Astrocyte (in vitro differentiated cells and primary cell): ENCODE measurements around the gene MCMBP. TPM values are rescaled to one million over a fixed set of nuclear protein-coding genes. Genes with fewer than 3 reads are reported as not detected.
"Not testable (repeated sequence)": the region's sequence is repeated elsewhere in the genome, so short reads cannot be mapped to it uniquely, and the experiment has no call there.

ENCODE experiments used
- DNase-seq: peaks from one replicate; pipeline ENCODE4 v3.0.0-alpha.2; 2010; ENCODE audit warnings: low read depth
- FAIRE-seq: peaks from 2 replicates; lab custom pipeline; 2011; peaks lifted over from hg19 to GRCh38; lab: Jason Lieb, UNC
- H2AFZ ChIP-seq: 2 replicates; pipeline ENCODE4 v1.6.0; 2012; ENCODE audit warnings: low read depth, low read length, inconsistent platforms
- H3K27ac ChIP-seq: 2 replicates; pipeline ENCODE4 v1.5.1; 2011; ENCODE audit warnings: low read depth, low read length, inconsistent platforms
- H3K27me3 ChIP-seq: 2 replicates; pipeline ENCODE4 v1.6.0; 2011; ENCODE audit warnings: low read length, inconsistent platforms; ENCODE audit not compliant: insufficient read depth
- H3K36me3 ChIP-seq: 2 replicates; pipeline ENCODE4 v1.5.1; 2011; ENCODE audit warnings: low read length, inconsistent platforms; ENCODE audit not compliant: insufficient read depth
- H3K4me1 ChIP-seq: 2 replicates; pipeline ENCODE4 v1.5.1; 2011; ENCODE audit warnings: low read length, inconsistent platforms; ENCODE audit not compliant: insufficient read depth
- H3K4me2 ChIP-seq: 2 replicates; pipeline ENCODE4 v1.6.0; 2012; ENCODE audit warnings: low read length, inconsistent platforms
- H3K4me3 ChIP-seq: 2 replicates; pipeline ENCODE4 v1.5.1; 2011; ENCODE audit warnings: low read depth, mild to moderate bottlenecking, low read length, inconsistent platforms; ENCODE audit not compliant: insufficient read depth
- H3K79me2 ChIP-seq: 2 replicates; pipeline ENCODE4 v1.6.0; 2012; ENCODE audit warnings: mild to moderate bottlenecking, low read length, inconsistent platforms; ENCODE audit not compliant: insufficient read depth
- H3K9ac ChIP-seq: 2 replicates; pipeline ENCODE4 v1.6.0; 2012; ENCODE audit warnings: mild to moderate bottlenecking, low read length, inconsistent platforms
- H3K9me3 ChIP-seq: 2 replicates; pipeline ENCODE4 v1.5.1; 2012; ENCODE audit warnings: low read depth, mild to moderate bottlenecking, low read length, inconsistent platforms; ENCODE audit not compliant: insufficient read depth
- H4K20me1 ChIP-seq: 2 replicates; pipeline ENCODE4 v1.6.0; 2012; ENCODE audit warnings: low read length, inconsistent platforms; ENCODE audit not compliant: insufficient read depth
- H3K27ac Mint-ChIP-seq: one replicate; pipeline ENCODE4 v1.8.0; 2021; ENCODE audit warnings: mild to moderate bottlenecking, mixed read lengths; ENCODE audit not compliant: unreplicated experiment
- H3K27me3 Mint-ChIP-seq: one replicate; pipeline ENCODE4 v1.8.0; 2021; ENCODE audit warnings: low read depth, mixed read lengths; ENCODE audit not compliant: unreplicated experiment
- H3K36me3 Mint-ChIP-seq: one replicate; pipeline ENCODE4 v1.8.0; 2021; ENCODE audit warnings: low read depth, mixed read lengths; ENCODE audit not compliant: unreplicated experiment
- H3K4me1 Mint-ChIP-seq: one replicate; pipeline ENCODE4 v1.8.0; 2021; ENCODE audit warnings: low read depth, mixed read lengths; ENCODE audit not compliant: unreplicated experiment
- H3K4me3 Mint-ChIP-seq: one replicate; pipeline ENCODE4 v1.8.0; 2021; ENCODE audit warnings: mild to moderate bottlenecking, moderate library complexity, mixed read lengths; ENCODE audit not compliant: unreplicated experiment
- H3K9me3 Mint-ChIP-seq: one replicate; pipeline ENCODE4 v1.8.0; 2021; ENCODE audit warnings: mild to moderate bottlenecking, mixed read lengths; ENCODE audit not compliant: unreplicated experiment
- CTCF ChIP-seq: IDR thresholded peaks from 2 replicates; pipeline ENCODE4 v1.5.1; 2011; ENCODE audit warnings: low read depth, mild to moderate bottlenecking, inconsistent platforms, low read length, moderate library complexity; ENCODE audit not compliant: insufficient read depth
- EZH2 ChIP-seq: IDR thresholded peaks from 2 replicates; pipeline ENCODE4 v1.6.1; 2012; ENCODE audit warnings: mild to moderate bottlenecking, low read length, inconsistent platforms; ENCODE audit not compliant: insufficient read depth
- total RNA-seq: library from RNA; stranded (reverse); gene quantifications from 2 replicates; pipeline ENCODE4 v1.2.1, GENCODE V29; 2021

The MCMBP gene
- total RNA-seq, 1 donor from 2014 or later = 40.9 TPM

DNA sequence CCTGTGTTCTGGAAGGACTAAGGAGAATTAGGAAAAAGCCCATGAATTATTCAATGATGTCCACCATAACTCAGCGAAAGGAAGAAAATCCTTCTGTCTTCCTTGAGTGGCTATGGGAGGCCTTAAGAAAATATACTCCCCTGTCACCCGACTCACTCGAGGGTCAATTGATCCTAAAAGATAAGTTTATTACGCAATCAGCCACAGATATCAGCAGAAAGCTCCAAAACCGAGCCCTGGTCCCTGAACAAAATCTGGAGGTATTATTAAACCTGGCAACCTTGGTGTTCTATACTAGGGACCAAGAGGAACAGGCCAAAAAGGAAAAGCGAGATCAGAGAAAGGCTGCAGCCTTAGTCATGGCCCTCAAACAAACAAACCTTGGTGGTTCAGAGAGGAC is 13.4 kb upstream of the MCMBP start:
- H3K4me1 Mint-ChIP-seq, DNase-seq, H3K27ac Mint-ChIP-seq, H4K20me1 ChIP-seq, H3K4me3 Mint-ChIP-seq, FAIRE-seq, H3K36me3 ChIP-seq, H3K27me3 Mint-ChIP-seq, H3K27ac ChIP-seq, H3K27me3 ChIP-seq, H3K79me2 ChIP-seq, H3K9me3 Mint-ChIP-seq, H3K9ac ChIP-seq, H3K4me1 ChIP-seq, H3K9me3 ChIP-seq, H3K4me2 ChIP-seq, H3K4me3 ChIP-seq, H2AFZ ChIP-seq: not testable (repeated sequence)
- H3K36me3 Mint-ChIP-seq = peaks cover 12% of the 10 kb centered on the region

DNA sequence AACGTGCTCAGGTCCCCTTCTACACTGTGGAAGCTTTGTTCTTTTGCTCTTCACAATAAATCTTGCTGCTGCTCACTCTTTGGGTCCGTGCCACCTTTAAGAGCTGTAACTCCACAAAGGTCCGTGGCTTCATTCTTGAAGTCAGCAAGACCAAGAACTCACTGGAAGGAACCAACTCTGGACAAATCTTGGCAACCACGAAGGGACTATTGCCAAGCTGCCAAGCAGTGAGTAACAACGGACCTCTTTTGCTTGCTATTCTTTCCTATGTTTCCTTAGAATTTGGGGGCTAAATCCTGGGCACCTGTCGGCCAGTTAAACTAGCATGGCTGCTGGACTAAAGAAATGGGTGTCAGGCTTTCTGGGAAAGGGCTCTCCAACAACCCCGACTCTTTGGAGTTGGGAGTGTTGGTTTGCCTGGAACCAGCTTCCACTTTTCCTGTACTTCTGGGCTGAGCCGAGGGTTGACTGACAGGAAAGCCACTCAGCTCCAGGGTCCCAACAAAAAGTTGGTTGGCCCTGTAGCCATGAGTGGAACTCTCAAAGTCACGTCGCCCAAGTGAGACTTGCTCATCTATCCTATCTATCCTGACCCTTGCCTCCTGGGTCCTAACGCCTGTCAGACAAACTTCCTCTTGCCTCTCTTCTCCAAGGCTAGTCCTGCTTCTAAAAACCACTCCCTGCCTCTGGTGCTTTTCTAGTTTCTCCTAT is 11.4 kb upstream of the MCMBP start:
- peaks cover 12% of the 10 kb centered on the region for H3K36me3 Mint-ChIP-seq
- not testable (repeated sequence) for H3K4me3 ChIP-seq, FAIRE-seq

GRCh38 chr10:119878524-119878923 is 5.9 kb upstream of the MCMBP start:
- no peaks in the 10 kb centered on the region for H4K20me1 ChIP-seq
- no peaks in the 10 kb centered on the region for H3K9me3 Mint-ChIP-seq
- H3K9me3 ChIP-seq = no peaks in the 10 kb centered on the region
- no peak overlapping the region for H3K4me2 ChIP-seq
- H3K36me3 Mint-ChIP-seq = peaks cover 4% of the 10 kb centered on the region
- TF ChIP-seq CTCF (no peak), EZH2 (no peak)
- H3K79me2 ChIP-seq = no peaks in the 10 kb centered on the region
- no peak overlapping the region for H3K4me3 ChIP-seq
- H2AFZ ChIP-seq = no peak overlapping the region
- FAIRE-seq = no peak
- no peaks in the 10 kb centered on the region for H3K36me3 ChIP-seq
- H3K27me3 ChIP-seq = no peaks in the 10 kb centered on the region
- DNase-seq = no peak
- H3K4me3 Mint-ChIP-seq = no peak overlapping the region
- H3K27me3 Mint-ChIP-seq = no peaks in the 10 kb centered on the region
- peaks cover 4% of the 10 kb centered on the region for H3K4me1 ChIP-seq
- no peak overlapping the region for H3K27ac Mint-ChIP-seq
- peaks cover 3% of the 10 kb centered on the region for H3K4me1 Mint-ChIP-seq
- H3K9ac ChIP-seq = no peak overlapping the region
- H3K27ac ChIP-seq = no peak overlapping the region

More for the DNA sequence above, 11.4 kb upstream of the MCMBP start:
- not testable (repeated sequence) for DNase-seq, H3K4me1 Mint-ChIP-seq, H4K20me1 ChIP-seq, H3K4me2 ChIP-seq, H3K9ac ChIP-seq, H3K9me3 ChIP-seq, H3K27me3 Mint-ChIP-seq, H3K4me1 ChIP-seq, H3K27me3 ChIP-seq, H2AFZ ChIP-seq, H3K4me3 Mint-ChIP-seq, H3K36me3 ChIP-seq, H3K79me2 ChIP-seq, H3K27ac ChIP-seq, H3K9me3 Mint-ChIP-seq, H3K27ac Mint-ChIP-seq
